ENCODE measurements around the gene IPPK.

DNA sequence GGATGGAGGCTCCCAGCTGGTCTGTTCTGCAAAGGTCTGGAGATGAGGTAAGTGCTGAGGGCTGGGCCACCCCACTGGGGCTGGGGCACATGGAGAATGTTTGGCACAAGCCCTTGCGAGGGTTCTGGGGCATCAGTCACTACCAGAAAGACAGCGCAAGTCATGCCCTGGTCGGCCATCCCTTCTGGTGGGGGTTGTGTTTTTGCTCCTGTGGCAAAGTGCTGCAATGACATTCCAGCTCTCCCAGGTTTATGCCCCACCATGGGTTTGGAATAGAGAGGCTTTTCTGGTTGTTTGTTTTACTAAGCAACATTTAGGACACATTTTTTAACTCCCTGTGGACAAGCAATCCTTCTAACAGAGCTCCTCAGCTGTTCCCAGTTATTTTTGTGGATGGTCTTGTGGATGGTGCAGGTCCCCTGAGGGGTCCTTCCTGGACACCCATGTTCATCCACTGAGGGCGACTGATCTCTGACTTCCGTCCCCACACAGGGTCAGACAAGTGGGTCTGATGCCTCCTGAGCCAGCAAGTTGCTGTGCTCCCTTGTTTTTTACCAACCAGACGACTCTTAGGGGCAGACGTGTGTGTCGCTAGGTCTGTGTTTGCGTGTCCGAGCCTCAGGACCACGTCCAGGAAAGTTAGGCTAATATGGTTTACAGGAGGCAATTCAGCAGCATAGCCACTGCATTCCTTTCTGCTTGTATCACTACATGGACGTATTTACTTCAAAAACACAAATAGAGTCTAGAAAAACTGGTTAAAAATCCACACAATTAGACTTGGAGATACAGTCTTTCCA lies 69.3 kb downstream of the IPPK start:
- TF ChIP-seq CTCF (IDR thresholded peaks at IDR 0.05; ENCODE audit: low read depth, low read length, poor library complexity, severe bottlenecking), result no peak
- TF ChIP-seq EZH2phosphoT487 (IDR thresholded peaks at IDR 0.05; ENCODE audit: borderline replicate concordance, low read length), result no peak

Measured in DOHH2 (cell line).